Transverse colon (tissue), 4 donors: ENCODE measurements around the gene GCFC2. TPM values are rescaled to one million over a fixed set of nuclear protein-coding genes. Genes with fewer than 3 reads are reported as not detected.

Experiments used
- DNase-seq: peaks from one replicate; pipeline ENCODE4 v3.0.0-alpha.2; 2019
- H3K27ac ChIP-seq, 4 donors: fragments of 200-600 bp; sonication (generic); 2 replicates each; pipeline ENCODE4 v1.5.1; 2016 to 2018; ENCODE audit warnings: inconsistent platforms in 4 of 4
- H3K27me3 ChIP-seq: fragments of 200-600 bp; sonication (generic); 2 replicates; pipeline ENCODE4 v1.5.1; 2017; ENCODE audit warnings: inconsistent platforms
- H3K36me3 ChIP-seq, 4 donors: fragments of 200-600 bp; sonication (generic); 2 replicates each; pipeline ENCODE4 v1.5.1; 2017 to 2019; ENCODE audit warnings: inconsistent platforms in 4 of 4
- H3K4me1 ChIP-seq, 4 donors: fragments of 200-600 bp; sonication (generic); 2 replicates each; pipeline ENCODE4 v1.5.1; 2017 to 2020; ENCODE audit warnings: inconsistent platforms in 4 of 4
- H3K4me3 ChIP-seq, 4 donors: fragments of 200-600 bp; sonication (generic); 1 replicate in 1 of 4; 2 replicates in 3 of 4; pipeline versions ENCODE4 v1.5.1 to v1.6.1; 2017 to 2019; ENCODE audit warnings: inconsistent platforms in 4 of 4
- H3K9me3 ChIP-seq, 2 donors: fragments of 200-600 bp; sonication (generic); 2 replicates each; pipeline ENCODE4 v1.5.1; 2017 to 2019; ENCODE audit warnings: inconsistent platforms in 2 of 2
- CTCF ChIP-seq, 5 experiments: fragments of 200-600 bp in 3 of 5; fragments of 450-650 bp in 2 of 5; sonication (generic) in 3 of 5; IDR thresholded peaks; 1 replicate in 2 of 5; 2 replicates in 3 of 5; pipeline ENCODE4 v1.5.1; 2016 to 2017; ENCODE audit warnings: antibody characterized with exemption in 5 of 5, inconsistent platforms in 3 of 5, mild to moderate bottlenecking in 2 of 5, moderate library complexity in 1 of 5
- EP300 ChIP-seq: sonication (generic); formaldehyde crosslinking; IDR thresholded peaks from one replicate; pipeline ENCODE4 v1.6.1; 2017; ENCODE audit warnings: antibody characterized with exemption, low read depth
- POLR2A ChIP-seq: fragments of 450-650 bp; IDR thresholded peaks from one replicate; pipeline ENCODE4 v1.6.1; 2016; ENCODE audit warnings: antibody characterized with exemption, mild to moderate bottlenecking, moderate library complexity
- POLR2AphosphoS5 ChIP-seq, 3 donors: sonication (generic); formaldehyde crosslinking; IDR thresholded peaks; one replicate each; pipeline ENCODE4 v1.6.1; 2016; ENCODE audit warnings: antibody characterized with exemption in 3 of 3
- WGBS, 2 donors: methylation state at CpG; one replicate each; pipeline ENCODE4 v1.1.5; 2018; ENCODE audit warnings: low coverage in 1 of 2; 5-methylcytosine and 5-hydroxymethylcytosine counted together
- in situ Hi-C, 4 donors: fragments of 200-750 bp; cut with MboI; loops; one replicate each; pipeline versions ENCODE4 v1.15.0 to v1.15.1; 2017; ENCODE audit warnings: low sequenced_read_pairs in 3 of 4, low pct_ligation_motif_present in 1 of 4, low pct_unique_long_range_greater_than_20kb in 1 of 4
- intact Hi-C: fragments of 100-400 bp; cut with DNase I; formaldehyde crosslinking; loops from one replicate; pipeline ENCODE4 v1.15.1; 2023; ENCODE audit warnings: low total_unique reads
- total RNA-seq, 4 donors: library from RNA; depleted of rRNA; stranded (reverse); fragments of >200 nt; gene quantifications; one replicate each; pipeline ENCODE4 v1.1.0, GENCODE V29; 2016

GCFC2 gene
- total RNA-seq, 4 donors from 2014 or later, result 18.2 to 43.2 (median 27.3) TPM

GRCh38 chr2:75709297-75709696 lies 1.4 kb downstream of the GCFC2 start:
- intact Hi-C loops, result no loop called here
- Histone ChIP-seq H3K27me3 (no peaks in the 10 kb centered on the region), H3K36me3 (no peaks in the 10 kb centered on the region), H3K9me3 (no peaks in the 10 kb centered on the region), H3K27ac (no peak overlapping the region), H3K4me3 (peak overlapping the region in 1 of 4 donors; percentile 85), H3K4me1 (peaks cover 4 to 22% (median 15%) of the 10 kb centered on the region in 4 donors)
- no peak for TF ChIP-seq POLR2AphosphoS5 (IDR thresholded peaks at IDR 0.05)
- no peak for TF ChIP-seq CTCF (IDR thresholded peaks at IDR 0.05)
- no peak for TF ChIP-seq EP300
- no peak for DNase-seq
- in situ Hi-C loops, result no loop called here
- WGBS, 2 donors, result 16 to 24% methylated on average over 3 of the region's 3 CpGs

DNA sequence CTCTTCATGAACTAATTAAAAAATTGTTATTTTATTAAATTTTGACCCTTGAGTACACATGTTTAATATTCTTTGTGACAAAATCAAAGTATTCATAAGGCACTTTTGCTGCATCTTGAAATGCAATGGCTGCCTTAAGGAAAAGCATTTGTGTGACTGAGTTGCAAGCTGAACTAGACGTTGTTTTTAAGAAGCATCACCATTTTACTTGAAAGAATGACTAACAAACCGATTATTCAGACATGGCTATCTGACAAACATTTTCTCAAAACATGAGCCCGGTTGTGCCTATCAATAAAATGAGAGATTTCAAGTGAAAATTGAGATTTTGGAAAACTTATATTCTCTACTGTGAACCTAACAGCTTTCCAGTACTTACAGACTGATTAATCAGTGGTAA lies 2.8 kb downstream of the GCFC2 start:
- no peaks in the 10 kb centered on the region for H3K27me3 ChIP-seq
- H3K4me1 ChIP-seq, result peaks cover 4 to 22% (median 15%) of the 10 kb centered on the region in 4 donors
- in situ Hi-C loops, result no loop called here
- intact Hi-C loops, result no loop called here
- DNase-seq, result no peak
- no peak overlapping the region for H3K27ac ChIP-seq
- WGBS, 2 donors, result 82 to 85% methylated on average over 3 of the region's 3 CpGs
- peaks cover 0 to 8% (median 2%) of the 10 kb centered on the region in 4 donors for H3K36me3 ChIP-seq
- no peaks in the 10 kb centered on the region for H3K9me3 ChIP-seq
- TF ChIP-seq EP300 (no peak), POLR2A (no peak), POLR2AphosphoS5 (IDR thresholded peaks at IDR 0.05) (no peak), CTCF (IDR thresholded peaks at IDR 0.05) (no peak)
- H3K4me3 ChIP-seq, result no peak overlapping the region

- no peak for DNase-seq
- in situ Hi-C loops, result no loop called here
Observed at GRCh38 chr2:75705921-75706320, 4.8 kb downstream of the GCFC2 start.

DNA sequence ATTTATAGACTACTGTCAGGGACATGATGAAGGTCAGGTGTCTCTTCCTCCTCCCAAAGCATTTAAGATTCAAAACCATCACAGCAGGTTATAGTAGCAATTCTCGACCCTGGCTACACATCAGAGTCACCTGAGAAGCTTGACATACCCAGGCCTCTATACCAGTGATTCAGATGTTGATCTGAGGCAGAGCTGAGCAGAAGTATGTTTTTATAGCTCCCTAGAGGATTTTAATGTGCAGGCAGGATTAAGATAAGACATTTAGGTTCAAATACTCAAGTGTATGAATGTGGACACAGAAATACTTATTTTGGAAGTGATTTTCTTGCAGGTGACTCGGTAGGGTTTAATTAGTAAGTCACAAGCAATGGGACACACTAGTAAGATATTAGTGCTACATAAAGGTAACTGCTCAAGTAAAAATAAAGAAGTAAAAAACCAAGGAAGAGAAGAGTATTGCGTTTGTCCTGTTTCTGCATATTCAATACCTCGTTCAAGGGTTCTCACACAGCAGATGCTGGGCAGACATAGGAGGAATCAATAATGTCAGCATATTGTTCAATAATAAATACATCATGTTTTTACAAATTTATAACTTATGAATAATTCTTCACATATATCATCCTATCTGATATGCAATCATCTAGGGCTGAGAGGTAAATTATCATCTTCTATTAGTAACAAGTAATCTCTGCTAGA lies 7.0 kb downstream of the GCFC2 start:
- intact Hi-C loops, result no loop called here
- in situ Hi-C loops, result no loop called here
- H3K27ac ChIP-seq, result no peak overlapping the region
- TF ChIP-seq EP300, result no peak
- no peak for TF ChIP-seq POLR2AphosphoS5 (IDR thresholded peaks at IDR 0.05)
- no peak for TF ChIP-seq POLR2A
- TF ChIP-seq CTCF (IDR thresholded peaks at IDR 0.05), result no peak
- no peak for DNase-seq
- H3K36me3 ChIP-seq, result peaks cover 0 to 30% (median 12%) of the 10 kb centered on the region in 4 donors
- no peak overlapping the region for H3K4me3 ChIP-seq
- H3K4me1 ChIP-seq, result peaks cover 0 to 3% (median under 1%) of the 10 kb centered on the region in 4 donors
- WGBS, 2 donors, result 77 to 83% methylated on average over 4 of the region's 4 CpGs
- H3K9me3 ChIP-seq, result no peaks in the 10 kb centered on the region
- H3K27me3 ChIP-seq, result no peaks in the 10 kb centered on the region

More at GRCh38 chr2:75705921-75706320, 4.8 kb downstream of the GCFC2 start:
- intact Hi-C loops, result no loop called here
- WGBS, 2 donors, result 56 to 100% methylated on average over 1 of the region's 1 CpG
- Histone ChIP-seq H3K4me1 (peaks cover 0 to 16% (median 13%) of the 10 kb centered on the region in 4 donors), H3K27me3 (no peaks in the 10 kb centered on the region), H3K27ac (no peak overlapping the region), H3K9me3 (no peaks in the 10 kb centered on the region), H3K4me3 (no peak overlapping the region), H3K36me3 (peaks cover 0 to 22% (median 10%) of the 10 kb centered on the region in 4 donors)
- TF ChIP-seq POLR2A (no peak), POLR2AphosphoS5 (IDR thresholded peaks at IDR 0.05) (no peak), CTCF (IDR thresholded peaks at IDR 0.05) (no peak), EP300 (no peak)
